Tibial nerve (tissue), 3 donors: Measurements from ENCODE around the gene KRT26.

Source experiments
- CTCF ChIP-seq, 5 experiments: fragments of 200-600 bp in 3 of 5; fragments of 450-650 bp in 2 of 5; sonication (generic) in 3 of 5; IDR thresholded peaks; one replicate each; pipeline ENCODE4 v1.5.1; 2016 to 2019; ENCODE audit warnings: antibody characterized with exemption in 5 of 5, mild to moderate bottlenecking in 3 of 5, moderate library complexity in 2 of 5
- POLR2A ChIP-seq, 2 donors: fragments of 450-650 bp; IDR thresholded peaks; one replicate each; pipeline ENCODE4 v1.6.1; 2017; ENCODE audit warnings: antibody characterized with exemption in 2 of 2, mild to moderate bottlenecking in 2 of 2, moderate library complexity in 2 of 2

GRCh38 chr17:40763752-40764151 is 8.2 kb downstream of the KRT26 start:
- TF ChIP-seq CTCF (IDR thresholded peaks at IDR 0.05) = no peak
- TF ChIP-seq POLR2A (IDR thresholded peaks at IDR 0.05) = no peak
